NCI-H2107 treated with DMSO at 0.1 percent for 48 hours (cell line): Measurements from ENCODE around the gene TBC1D22A.

ENCODE experiments used
- DNase-seq: peaks from one replicate; lab custom pipeline; 2025; ENCODE audit not compliant: unreplicated experiment; lab: John Stamatoyannopoulos, UW

TBC1D22A gene

GRCh38 chr22:47021371-47022074 lies 259.1 kb downstream of the TBC1D22A start:
- no peak for DNase-seq

- no peak for DNase-seq
These were observed 259.6 kb downstream of the TBC1D22A start for GRCh38 chr22:47022075-47022473.

DNA sequence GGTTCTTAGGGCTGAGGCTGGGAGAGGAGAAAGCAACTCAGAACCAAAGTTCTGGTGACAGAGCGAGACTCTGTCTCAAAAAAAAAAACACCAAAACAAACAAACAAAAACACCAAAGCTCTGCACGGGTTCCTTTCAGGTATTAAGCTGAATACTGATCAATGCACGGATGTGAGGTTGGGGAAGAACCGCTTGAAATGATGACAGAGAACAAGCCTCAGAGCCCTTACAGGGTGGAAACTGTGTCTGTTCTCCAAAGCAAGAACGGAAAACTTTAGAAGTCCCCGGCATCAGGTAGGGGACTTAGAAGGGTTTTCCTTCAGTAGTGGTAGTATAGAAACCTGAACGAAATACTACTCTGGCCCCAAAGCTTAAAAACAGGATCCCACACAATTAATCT lies 260.0 kb downstream of the TBC1D22A start:
- DNase-seq = no peak

- no peak for DNase-seq
These were observed 261.4 kb downstream of the TBC1D22A start for GRCh38 chr22:47023871-47024270.

- DNase-seq = no peak
These were observed 265.3 kb downstream of the TBC1D22A start for GRCh38 chr22:47027766-47028165.

DNA sequence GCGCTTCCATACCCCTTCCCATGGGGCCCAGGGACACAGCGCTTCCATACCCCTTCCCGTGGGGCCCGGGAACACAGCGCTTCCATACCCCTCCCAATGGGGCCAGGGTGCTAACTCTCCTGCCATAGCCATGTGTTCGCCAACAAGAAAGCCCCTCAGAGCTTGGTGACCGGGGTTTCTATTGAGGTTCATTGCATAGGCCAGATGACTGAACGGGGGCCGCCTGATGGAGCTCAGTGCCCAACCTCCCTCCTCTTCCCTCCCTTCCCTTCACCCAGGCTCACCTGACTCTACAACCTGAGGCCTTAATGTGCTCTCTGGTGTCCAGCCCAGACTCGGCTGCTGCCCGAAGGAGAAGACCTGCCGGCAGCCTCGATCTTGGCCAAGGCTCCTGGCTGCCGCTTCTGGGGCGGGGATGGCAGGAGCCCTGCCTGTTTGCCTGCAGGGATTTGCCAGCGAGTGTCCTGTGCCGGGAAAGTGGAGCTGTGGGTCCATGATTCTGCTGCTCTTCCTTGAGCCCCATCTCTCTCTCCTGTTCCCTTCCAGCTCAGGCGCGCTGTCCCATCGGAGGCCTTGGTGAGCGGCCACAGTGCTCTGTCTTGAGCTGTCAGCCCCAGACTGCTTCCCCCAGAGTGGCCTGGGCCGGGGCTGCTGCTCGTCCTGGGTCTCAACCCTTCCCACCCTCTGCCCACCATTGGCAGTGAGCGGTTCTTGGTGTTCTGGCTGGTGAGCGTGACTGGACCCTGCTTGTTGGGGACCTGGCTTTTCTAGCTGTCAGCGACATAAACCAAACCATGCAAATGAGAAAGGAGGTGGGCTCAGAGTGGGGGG lies 267.0 kb downstream of the TBC1D22A start:
- no peak for DNase-seq

GRCh38 chr22:47030143-47030661 lies 267.8 kb downstream of the TBC1D22A start:
- no peak for DNase-seq

DNA sequence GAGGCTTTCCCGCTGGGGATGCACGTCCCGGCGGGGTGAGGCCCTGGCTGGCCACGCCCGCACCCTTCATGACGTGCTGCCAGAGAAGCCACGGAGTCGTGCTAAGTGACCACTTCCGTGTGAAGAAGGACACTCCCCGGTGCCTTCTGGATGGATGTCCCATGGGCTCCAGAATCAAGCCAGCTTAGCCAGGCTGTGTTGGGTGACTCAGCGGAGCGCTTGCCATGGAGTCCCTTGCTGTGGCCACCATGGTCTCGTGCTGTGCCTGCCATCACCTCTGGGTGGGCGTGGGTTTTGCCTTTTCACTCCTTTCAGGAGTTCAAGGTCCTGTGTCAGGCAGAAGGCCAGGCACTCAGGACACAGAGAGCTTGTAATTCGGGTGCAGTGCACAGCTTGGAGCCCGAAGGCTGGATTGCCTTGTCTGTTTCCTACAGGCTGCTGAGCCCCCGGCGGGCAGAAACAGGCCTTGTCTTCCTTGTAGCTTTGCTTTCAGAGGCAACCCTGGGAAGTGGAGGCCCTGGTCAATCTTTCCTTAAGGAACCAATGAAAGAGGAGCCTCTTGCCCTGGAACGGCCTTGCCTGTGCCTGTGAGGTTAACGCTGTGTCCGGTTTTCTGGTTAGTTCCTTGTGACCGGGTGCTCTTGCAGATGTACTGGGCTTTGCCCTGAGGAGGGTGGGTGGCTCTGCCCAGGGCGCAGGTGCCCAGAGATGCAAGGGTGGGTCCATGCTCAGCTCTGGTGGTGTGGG lies 268.6 kb downstream of the TBC1D22A start:
- no peak for DNase-seq

GRCh38 chr22:47031628-47031915 lies 269.1 kb downstream of the TBC1D22A start:
- no peak for DNase-seq

DNA sequence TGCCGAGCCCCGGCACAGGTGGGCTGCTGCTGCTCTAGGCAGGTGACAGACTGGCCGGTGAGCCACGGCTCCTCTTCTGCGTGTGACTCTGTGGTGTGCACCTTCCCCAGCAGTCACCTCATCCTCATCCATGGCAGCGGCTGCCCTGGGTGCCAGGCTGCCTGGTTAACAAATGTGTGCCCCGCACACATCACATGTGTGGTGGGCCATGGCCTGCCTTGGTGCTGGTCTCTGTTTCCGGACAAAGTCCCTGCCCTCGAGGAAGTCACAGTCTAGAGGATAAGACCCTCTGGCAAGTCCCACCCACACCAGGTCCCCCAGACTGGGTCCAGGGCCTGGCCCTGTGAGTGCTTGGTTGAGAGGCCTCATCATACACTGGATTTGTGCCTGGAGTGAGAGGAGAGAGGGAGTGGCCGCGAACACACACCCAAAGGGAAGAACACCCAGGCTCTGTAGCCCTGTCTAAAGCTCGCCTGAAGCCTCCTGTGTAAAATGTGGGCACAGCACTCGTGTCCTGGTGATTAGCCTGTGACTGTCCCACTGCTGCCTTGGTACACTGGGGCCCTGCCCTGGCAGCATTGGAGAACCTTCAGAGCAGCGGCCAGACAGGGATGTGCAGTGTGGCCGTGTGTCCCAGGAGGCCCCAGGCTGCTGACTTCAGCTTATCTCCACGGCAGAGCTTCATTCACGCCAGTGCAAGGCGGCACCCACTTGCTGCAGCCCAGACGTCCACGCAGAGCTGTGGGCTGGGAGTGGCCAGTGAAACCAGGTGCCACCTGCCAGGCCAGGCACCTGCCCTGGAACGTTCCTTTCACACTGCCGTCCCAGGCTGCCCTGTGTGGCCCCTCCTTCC lies 269.9 kb downstream of the TBC1D22A start:
- DNase-seq = no peak

DNA sequence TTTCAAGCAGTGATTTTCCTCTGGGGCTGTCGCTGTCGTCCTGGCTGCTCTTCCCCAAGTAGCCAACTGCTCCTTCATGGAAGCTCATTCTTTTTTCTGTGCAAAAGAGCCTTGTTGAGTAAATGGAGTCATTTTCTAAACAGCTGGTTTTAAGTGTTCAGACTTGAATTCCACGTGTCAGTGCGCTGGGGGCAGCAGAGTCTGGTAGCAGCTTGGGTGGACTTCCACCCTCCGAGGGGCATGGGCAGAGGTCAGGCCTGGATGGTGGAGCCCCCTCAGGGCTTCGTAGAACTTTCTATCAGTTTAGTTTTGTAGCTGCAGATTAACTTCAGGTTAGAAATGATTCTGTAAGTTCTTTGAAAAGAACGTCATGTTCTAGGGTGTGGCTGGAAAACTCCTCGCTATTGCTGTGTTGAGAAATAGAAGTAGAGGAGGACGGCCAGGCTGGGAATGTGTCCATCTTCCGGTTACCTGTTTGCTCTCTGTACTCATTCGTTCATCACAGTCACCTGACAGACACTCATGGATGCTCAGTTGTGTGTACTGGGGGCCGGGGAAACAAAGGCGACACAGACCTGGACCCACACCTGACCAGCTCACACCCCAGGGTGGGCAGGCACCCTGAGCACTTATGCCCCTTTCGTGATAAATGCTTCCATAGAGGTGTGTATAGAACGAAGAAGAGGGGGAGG lies 270.7 kb downstream of the TBC1D22A start:
- DNase-seq = no peak

DNA sequence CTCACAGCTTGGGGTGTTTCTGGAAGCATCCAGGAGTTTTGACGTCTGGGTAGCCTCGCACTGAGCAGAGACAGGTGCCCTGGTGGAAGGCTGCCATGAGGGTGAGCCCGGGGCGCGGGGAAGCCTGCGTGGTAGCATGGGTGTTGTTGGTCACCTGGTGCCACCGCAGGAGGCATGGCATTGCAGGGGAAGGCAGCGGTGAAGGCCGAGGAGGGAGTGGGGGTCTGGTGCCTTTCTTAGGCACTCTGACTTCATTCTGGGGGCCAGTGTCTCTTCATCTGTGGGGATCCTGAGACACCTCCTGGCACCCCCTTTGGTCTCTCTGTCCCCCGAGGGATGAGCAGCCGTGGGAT lies 271.2 kb downstream of the TBC1D22A start:
- DNase-seq = no peak

GRCh38 chr22:47034076-47034808 lies 271.8 kb downstream of the TBC1D22A start:
- DNase-seq = no peak

DNA sequence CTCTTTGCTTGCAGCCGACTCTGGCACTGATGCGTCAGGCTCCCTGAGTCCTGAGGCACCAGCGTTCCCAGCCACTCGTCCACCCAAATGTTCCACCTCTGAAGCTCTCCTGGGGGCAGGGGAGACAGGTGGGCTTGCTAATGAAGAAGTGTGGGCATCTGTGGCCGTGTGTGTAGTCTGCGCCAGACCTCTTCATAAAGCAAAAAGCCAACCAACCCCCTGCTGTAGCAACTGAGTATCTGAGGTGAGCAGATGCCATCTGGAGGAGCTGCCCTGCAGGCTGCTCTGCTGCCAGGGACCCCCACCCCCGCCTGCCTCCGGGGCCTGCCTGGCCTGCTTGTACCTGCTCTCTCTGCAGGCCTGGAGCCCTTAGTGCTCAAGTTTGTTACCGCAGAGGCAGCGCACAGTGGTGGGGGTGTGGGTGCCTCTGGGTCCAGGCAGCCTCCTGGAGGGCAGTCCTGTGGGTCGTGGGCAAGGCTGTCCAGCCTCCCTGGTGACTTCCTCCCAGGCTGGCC lies 272.5 kb downstream of the TBC1D22A start:
- DNase-seq = no peak

- DNase-seq = no peak
These were observed 273.0 kb downstream of the TBC1D22A start for GRCh38 chr22:47035425-47035881.

GRCh38 chr22:47036352-47036751 lies 273.9 kb downstream of the TBC1D22A start:
- no peak for DNase-seq

DNA sequence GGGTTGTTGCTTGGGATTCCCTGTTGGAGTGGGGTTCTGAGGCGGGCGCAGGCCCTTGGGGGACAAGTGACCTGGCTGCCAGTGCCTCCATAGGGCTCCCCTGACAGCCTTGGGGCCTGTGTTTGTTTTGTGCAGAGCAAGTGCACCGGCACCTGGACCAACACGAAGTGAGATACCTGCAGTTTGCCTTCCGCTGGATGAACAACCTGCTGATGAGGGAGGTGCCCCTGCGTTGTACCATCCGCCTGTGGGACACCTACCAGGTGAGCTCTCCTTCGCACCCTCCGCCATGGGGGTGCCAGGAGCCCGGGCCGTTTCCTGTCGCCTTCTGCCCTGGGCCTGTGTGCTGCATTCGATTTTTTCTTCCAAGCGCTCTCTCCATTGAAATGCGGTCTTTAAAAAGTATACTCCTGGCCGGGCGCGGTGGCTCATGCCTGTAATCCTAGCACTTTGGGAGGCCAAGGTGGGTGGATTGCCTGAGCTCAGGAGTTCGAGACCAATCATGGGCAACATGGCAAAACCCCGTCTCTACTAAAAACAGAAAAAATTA lies 274.6 kb downstream of the TBC1D22A start:
- DNase-seq = no peak

- no peak for DNase-seq
These were observed 275.9 kb downstream of the TBC1D22A start for GRCh38 chr22:47038206-47038835.

DNA sequence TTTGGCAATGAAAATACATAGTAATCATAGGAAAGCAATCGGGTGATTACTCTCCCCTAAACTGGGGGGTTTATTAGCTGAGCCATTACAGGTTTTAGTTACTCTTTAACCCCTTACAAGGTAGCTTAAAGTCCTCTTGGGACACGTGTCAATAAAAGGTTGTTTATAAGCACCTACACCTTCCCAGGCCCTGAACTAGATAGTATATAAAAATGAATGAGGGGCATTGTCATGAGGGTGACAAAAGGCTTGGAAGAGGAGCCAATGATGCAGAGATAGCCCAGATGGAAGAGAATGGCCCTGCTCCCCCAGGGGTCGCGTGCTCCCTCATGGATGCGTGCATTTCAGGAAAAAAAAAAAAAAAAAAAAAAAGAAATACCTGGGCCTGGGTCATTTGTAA lies 276.9 kb downstream of the TBC1D22A start:
- no peak for DNase-seq
